Measurements from ENCODE around the gene FRMD4A. TPM values are rescaled to one million over a fixed set of nuclear protein-coding genes. Genes with fewer than 3 reads are reported as not detected.

Gene FRMD4A
- total and polyA plus RNA-seq, 7 donors, result 2.9 to 9.1 (median 6.2) TPM

GRCh38 chr10:14325325-14325955 is 5.3 kb downstream of the FRMD4A start:
- no peak for DNase-seq
- Histone ChIP-seq H3K9me3 (no peaks in the 10 kb centered on the region), H3K4me1 (no peaks in the 10 kb centered on the region), H3K27ac (no peak overlapping the region), H3K4me3 (no peak overlapping the region), H3K36me3 (ENCODE audit: insufficient read depth in 1 of 2, low read depth in 1 of 2) (no peaks in the 10 kb centered on the region), H3K27me3 (ENCODE audit: insufficient read depth in 3 of 3, low read length in 2 of 3) (peaks cover 0 to 3% (median 2%) of the 10 kb centered on the region in 3 donors)
- WGBS, 3 donors, result 63 to 64% (median 63%) methylated on average over 4 of the region's 4 CpGs
- peak; percentile 18 for TF ChIP-seq CTCF (IDR thresholded peaks at IDR 0.05)
- intact Hi-C loops (cut with DNase I), result no loop called here
- ATAC-seq, result no peak

GRCh38 chr10:14322526-14323188 is 8.1 kb downstream of the FRMD4A start:
- no peak overlapping the region for H3K27ac ChIP-seq
- H3K9me3 ChIP-seq, result no peaks in the 10 kb centered on the region
- 74 to 85% (median 78%) methylated on average over 5 of the region's 5 CpGs for WGBS, 3 donors
- H3K4me1 ChIP-seq, result no peaks in the 10 kb centered on the region
- intact Hi-C loops (cut with DNase I), result no loop called here
- H3K36me3 ChIP-seq (ENCODE audit: insufficient read depth in 1 of 2, low read depth in 1 of 2), result no peaks in the 10 kb centered on the region
- peaks cover 0 to 3% (median 2%) of the 10 kb centered on the region in 3 donors for H3K27me3 ChIP-seq (ENCODE audit: insufficient read depth in 3 of 3, low read length in 2 of 3)
- ATAC-seq (no peak), DNase-seq (no peak)
- no peak for TF ChIP-seq CTCF (IDR thresholded peaks at IDR 0.05)
- H3K4me3 ChIP-seq, result no peak overlapping the region

- no peak for TF ChIP-seq CTCF (IDR thresholded peaks at IDR 0.05)
- 81 to 89% (median 83%) methylated on average over 1 of the region's 1 CpG for WGBS, 3 donors
- H3K4me1 ChIP-seq, result no peaks in the 10 kb centered on the region
- H3K27me3 ChIP-seq (ENCODE audit: insufficient read depth in 3 of 3, low read length in 2 of 3), result peaks cover 0 to 10% (median 3%) of the 10 kb centered on the region in 3 donors
- intact Hi-C loops (cut with DNase I), result no loop called here
- no peaks in the 10 kb centered on the region for H3K36me3 ChIP-seq (ENCODE audit: insufficient read depth in 1 of 2, low read depth in 1 of 2)
- DNase-seq (no peak), ATAC-seq (no peak)
- no peaks in the 10 kb centered on the region for H3K9me3 ChIP-seq
- no peak overlapping the region for H3K27ac ChIP-seq
- H3K4me3 ChIP-seq, result no peak overlapping the region
These were observed 12.7 kb downstream of the FRMD4A start for GRCh38 chr10:14318007-14318406.

- no peak for ATAC-seq
- 57 to 78% (median 58%) methylated on average over 4 of the region's 4 CpGs for WGBS, 3 donors
- TF ChIP-seq CTCF (IDR thresholded peaks at IDR 0.05), result no peak
These were observed 18.7 kb downstream of the FRMD4A start for GRCh38 chr10:14312014-14312413.

More at GRCh38 chr10:14312014-14312413, 18.7 kb downstream of the FRMD4A start:
- DNase-seq, result no peak
- Histone ChIP-seq H3K27me3 (ENCODE audit: insufficient read depth in 3 of 3, low read length in 2 of 3) (peaks cover 0 to 10% (median 0%) of the 10 kb centered on the region in 3 donors), H3K27ac (no peak overlapping the region), H3K9me3 (no peaks in the 10 kb centered on the region), H3K36me3 (ENCODE audit: insufficient read depth in 1 of 2, low read depth in 1 of 2) (no peaks in the 10 kb centered on the region), H3K4me1 (no peaks in the 10 kb centered on the region), H3K4me3 (no peak overlapping the region)
- intact Hi-C loops (cut with DNase I), result no loop called here

Measured in psoas muscle (tissue), 8 donors.